GM21381 (cell line): ENCODE measurements around the gene FAM89B.

Experiments used
- ATAC-seq: cut with Tn5 transposase; IDR thresholded peaks from one replicate; pipeline ENCODE4 v1.9.1; 2021; ENCODE audit warnings: mild to moderate bottlenecking, moderate library complexity; ENCODE audit not compliant: unreplicated experiment

Gene FAM89B

GRCh38 chr11:65573391-65574079 is 1.2 kb downstream of the FAM89B start:
- ATAC-seq = no peak

GRCh38 chr11:65574109-65574810 is 1.9 kb downstream of the FAM89B start:
- ATAC-seq = peak; percentile 34

DNA sequence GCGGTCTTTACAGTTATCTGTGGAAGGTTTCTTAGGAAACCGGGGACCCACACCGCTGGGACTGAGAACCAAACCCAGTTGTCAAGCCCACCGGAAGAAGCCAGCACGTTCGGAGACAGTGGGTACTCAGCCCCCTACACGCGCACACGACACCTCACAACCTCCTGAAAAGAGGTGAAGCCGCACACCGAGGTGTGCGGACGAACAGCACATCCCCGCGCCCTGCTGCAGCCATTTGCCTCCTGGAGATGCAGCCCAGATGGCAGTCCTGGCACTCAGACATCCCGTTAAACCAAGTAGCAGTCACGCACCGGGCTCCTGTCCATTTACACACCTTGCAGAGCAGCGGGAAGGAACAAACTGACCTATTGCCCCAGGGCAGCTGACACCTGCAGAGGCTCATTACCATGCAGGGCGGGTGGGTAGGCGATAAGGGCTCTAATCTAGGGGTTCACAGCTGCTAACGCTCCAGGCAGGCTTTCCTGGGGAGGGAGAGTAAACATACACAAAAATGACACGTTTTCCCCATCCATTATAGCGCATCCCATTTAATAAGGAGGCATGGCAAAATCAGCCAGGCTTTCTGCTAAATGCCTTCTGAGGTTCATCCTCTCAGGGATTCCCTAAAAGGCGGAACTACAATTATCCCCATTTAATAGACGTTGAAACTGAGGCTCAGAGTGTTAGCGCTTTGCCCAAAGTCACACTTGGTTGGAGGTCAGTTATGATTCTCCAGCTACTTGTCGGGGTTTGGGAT is 2.7 kb downstream of the FAM89B start:
- no peak for ATAC-seq

DNA sequence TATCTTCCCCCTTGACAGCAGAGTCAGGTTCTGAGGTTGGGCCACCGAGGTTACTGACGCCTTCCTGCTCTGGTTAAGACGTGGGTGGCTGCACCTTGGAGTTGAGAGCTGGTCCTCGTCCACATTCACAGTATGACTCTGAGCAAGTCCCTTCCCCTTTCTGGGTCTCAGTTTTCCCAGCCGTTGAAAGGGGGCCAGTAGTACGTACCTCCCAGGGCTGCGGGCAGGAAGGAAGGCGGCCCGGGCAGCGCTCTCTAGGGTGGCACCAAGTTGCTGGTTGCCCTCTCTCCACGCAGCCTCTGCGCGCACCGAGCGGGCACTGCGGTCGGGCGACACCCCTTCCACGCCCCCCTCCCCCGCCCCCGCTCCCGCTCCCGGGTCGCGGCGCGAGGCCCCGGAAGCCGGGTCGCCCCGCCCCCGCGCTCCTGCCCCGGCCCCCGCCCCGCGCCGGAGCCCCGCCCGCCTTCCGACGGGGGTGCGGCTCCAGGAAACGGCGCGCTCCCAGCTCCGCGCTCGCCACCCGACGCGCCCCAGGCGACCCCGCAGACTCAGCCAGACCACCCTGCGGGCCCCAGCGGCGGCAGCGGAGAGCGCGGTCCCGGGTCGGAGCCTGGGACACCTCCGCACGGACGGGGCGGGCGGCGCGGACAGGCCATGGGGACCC is 3.4 kb downstream of the FAM89B start, which contains the start of gene EHBP1L1:
TSS of gene EHBP1L1 (plus strand) at position 486 of the 664 bp plus-strand sequence. CDS start 250 bp downstream, outside the sequence.
- ATAC-seq = no peak

GRCh38 chr11:65576232-65576866 is 4.0 kb downstream of the FAM89B start:
- no peak for ATAC-seq

GRCh38 chr11:65576867-65577755 is 4.8 kb downstream of the FAM89B start:
- ATAC-seq = no peak

- no peak for ATAC-seq
Measured at GRCh38 chr11:65577756-65578109, 5.4 kb downstream of the FAM89B start.

- no peak for ATAC-seq
Measured at GRCh38 chr11:65578134-65578533, 5.8 kb downstream of the FAM89B start.

DNA sequence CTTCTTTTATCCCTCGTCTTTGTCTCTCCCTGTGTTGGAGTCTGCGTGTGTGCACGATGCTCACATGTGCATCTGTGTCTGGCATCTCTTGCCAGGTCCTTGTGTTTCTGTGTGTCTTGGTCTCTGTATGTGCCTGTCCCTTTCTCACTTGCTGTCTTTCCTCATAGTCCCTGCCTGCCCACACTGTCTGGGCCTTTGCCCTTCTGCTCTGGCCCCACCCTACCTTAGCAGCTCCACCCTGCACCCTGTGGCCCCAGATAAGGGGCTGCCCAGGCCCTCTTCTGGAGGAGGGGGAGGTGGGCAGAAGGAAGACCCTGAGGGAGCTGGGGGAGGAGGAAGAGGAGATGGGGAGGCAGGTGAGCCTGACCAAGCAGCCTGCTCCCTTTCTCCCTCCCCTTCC is 6.3 kb downstream of the FAM89B start:
- no peak for ATAC-seq

DNA sequence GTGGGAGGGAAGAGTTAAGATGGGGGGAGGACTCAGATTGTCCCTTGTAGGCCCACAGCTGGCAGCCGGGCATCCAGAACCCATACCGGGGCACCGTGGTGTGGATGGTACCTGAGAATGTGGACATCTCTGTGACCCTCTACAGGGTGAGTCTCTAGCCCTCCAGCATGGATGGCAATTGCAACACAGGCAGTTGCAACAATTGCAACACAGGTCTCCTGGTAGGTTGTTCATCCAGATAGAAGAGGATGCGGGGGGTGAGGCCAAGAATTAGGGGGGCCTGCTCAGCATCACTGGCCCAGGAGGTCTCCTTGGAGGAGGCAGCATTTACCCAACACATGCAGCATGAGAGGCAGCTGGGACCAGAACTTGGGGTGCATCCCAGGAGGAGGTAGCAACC is 7.0 kb downstream of the FAM89B start:
- ATAC-seq = no peak

GRCh38 chr11:65580031-65580692 is 7.8 kb downstream of the FAM89B start:
- no peak for ATAC-seq

- ATAC-seq = no peak
Measured at GRCh38 chr11:65580756-65581155, 8.4 kb downstream of the FAM89B start.

GRCh38 chr11:65581928-65582327 is 9.6 kb downstream of the FAM89B start:
- no peak for ATAC-seq

DNA sequence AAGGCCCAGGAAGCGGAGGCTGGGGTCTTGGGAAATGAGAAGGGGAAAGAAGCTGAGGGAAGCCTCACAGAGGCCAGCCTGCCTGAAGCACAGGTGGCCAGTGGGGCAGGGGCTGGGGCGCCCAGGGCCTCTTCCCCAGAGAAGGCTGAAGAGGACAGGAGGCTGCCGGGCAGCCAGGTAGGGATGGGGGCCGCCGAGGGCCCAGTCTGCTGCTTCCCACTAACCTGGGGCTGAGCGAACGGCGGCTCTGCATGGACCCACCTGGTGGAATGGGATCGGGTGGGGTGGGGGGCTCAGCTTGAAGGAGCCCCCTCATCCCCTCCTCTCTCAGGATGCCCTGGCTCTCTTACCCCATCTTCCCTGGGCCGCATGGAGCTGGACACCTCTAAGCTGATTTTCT is 11.3 kb downstream of the FAM89B start:
- ATAC-seq = no peak

- ATAC-seq = no peak
Measured at GRCh38 chr11:65584106-65584505, 11.8 kb downstream of the FAM89B start.

- no peak for ATAC-seq
Measured at GRCh38 chr11:65584723-65585171, 12.4 kb downstream of the FAM89B start.

DNA sequence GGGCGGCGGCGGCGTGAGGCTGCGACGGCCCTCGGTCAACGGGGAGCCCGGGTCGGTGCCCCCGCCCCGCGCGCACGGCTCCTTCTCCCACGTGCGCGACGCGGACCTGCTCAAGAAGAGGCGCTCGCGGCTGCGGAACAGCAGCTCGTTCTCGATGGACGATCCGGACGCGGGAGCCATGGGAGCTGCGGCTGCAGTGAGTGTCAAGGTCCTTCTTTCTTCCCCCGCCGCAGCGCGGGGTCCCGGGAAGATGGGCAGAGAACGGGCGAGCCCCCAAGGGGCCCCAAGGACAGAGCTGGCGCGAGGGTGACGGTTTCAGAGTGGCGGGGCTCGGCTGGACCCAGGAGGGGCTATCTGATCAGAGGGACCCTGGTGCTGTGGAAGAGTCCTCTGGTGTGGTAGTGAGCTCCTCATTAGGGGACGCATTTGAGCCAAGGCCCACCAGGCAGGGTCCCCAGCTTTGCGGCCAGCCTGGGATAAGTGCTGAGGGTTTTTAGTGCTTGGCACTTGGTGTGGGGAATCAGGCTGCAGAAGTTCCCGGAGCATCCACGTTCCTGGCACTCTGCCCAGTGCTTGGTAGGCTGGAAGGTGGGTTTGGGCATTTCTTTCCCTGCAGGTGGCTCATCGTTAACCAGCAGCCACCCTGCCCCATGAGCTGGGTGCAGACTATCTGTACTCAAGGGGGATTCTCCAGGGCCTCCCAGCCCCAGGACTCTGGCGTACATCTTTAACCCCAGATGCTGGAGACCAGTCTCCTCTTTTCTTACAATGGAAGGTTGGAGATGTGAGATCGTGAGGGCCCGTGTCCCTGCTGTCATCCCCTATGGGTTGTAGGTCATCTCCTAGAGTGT is 13.3 kb downstream of the FAM89B start:
- no peak for ATAC-seq

DNA sequence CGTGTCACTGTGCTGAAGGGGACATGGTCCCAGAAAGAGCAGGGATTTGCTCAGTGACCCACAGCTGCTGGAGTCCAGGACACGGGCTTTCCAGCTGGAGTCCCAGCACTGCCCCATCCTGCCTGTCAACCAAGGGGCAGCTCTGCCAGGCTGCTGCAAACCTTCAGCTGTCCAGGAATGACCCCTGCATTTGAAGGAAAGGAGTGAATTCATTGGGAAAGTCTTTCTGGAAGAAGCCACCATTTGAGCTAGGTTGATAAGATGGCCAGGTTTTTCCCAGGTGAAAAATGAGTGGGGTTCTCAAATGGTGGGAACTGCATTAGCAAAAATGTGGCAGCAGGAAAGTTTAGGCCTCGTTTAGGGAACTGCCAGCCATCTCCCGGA is 13.9 kb downstream of the FAM89B start:
- ATAC-seq = no peak
